Measurements from ENCODE around the gene CRYGN. TPM values are rescaled to one million over a fixed set of nuclear protein-coding genes. Genes with fewer than 3 reads are reported as not detected.

CRYGN gene
- total RNA-seq, 1 donor from 2014 or later = not detected

GRCh38 chr7:151391358-151391730, 48.6 kb downstream of the CRYGN start:
- no peak for DNase-seq (ENCODE audit: low spot score)

GRCh38 chr7:151390598-151391357, 49.2 kb downstream of the CRYGN start:
- no peak for DNase-seq (ENCODE audit: low spot score)

GRCh38 chr7:151389768-151390597, 50.0 kb downstream of the CRYGN start:
- DNase-seq (ENCODE audit: low spot score) = no peak

- DNase-seq (ENCODE audit: low spot score) = no peak
Observed at GRCh38 chr7:151389096-151389767, 50.7 kb downstream of the CRYGN start.

DNA sequence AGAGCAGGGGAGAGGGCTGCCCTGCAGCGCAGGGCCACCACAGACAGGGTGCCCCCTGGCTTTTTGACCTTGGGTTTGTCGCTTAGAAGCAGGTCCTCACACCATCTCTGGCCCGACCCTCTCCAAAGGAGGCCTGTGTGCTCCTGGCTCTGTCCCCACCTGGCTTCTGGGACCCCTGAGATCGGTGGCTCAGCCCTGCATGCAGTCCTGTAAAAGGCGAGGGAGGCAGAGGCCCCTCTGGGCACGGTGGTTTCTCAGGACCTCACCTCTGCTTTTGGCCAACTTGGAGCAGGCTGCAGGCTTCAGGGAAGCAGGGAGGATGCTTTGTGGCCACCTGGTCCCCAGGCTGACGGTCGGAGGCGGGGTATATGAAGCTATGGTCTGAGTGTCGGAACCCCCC, 51.5 kb downstream of the CRYGN start:
- DNase-seq (ENCODE audit: low spot score) = no peak

- DNase-seq (ENCODE audit: low spot score) = no peak
Observed at GRCh38 chr7:151388007-151388297, 52.0 kb downstream of the CRYGN start.

GRCh38 chr7:151387161-151388006, 52.6 kb downstream of the CRYGN start:
- no peak for DNase-seq (ENCODE audit: low spot score)

- DNase-seq (ENCODE audit: low spot score) = no peak
Observed at GRCh38 chr7:151386301-151387160, 53.4 kb downstream of the CRYGN start.

DNA sequence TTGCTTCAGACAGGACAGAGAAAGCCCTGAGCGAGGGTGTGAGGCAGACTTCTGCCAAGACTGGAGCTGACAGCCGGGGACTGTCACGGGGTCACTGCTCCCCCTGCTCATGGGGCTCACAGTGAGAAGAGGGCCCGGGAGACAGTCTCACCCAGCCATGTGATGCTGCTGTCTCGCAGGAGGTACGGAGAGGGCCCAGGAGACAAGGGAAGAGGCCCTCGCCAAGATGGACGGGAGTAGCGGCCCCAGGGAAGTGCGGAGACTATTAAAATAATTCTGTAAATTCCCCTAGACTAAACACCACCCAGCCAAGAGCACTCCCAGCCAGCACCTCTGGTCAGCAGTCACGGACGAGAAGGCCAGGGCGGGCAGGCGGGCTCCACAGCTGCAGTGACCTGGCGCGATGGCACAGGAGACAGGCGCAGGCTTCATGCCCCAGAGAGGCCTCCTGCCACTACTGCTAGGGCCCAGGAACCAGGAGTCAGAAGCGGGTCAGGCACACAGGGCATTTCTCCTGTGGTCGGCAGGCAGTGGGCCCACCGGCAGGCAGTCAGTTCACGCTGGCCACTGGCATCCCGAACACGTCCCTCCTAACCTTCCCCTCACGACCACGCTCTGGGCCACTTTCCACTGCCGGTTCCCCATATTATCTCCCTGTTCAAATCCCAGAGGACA, 54.2 kb downstream of the CRYGN start:
- no peak for DNase-seq (ENCODE audit: low spot score)

DNA sequence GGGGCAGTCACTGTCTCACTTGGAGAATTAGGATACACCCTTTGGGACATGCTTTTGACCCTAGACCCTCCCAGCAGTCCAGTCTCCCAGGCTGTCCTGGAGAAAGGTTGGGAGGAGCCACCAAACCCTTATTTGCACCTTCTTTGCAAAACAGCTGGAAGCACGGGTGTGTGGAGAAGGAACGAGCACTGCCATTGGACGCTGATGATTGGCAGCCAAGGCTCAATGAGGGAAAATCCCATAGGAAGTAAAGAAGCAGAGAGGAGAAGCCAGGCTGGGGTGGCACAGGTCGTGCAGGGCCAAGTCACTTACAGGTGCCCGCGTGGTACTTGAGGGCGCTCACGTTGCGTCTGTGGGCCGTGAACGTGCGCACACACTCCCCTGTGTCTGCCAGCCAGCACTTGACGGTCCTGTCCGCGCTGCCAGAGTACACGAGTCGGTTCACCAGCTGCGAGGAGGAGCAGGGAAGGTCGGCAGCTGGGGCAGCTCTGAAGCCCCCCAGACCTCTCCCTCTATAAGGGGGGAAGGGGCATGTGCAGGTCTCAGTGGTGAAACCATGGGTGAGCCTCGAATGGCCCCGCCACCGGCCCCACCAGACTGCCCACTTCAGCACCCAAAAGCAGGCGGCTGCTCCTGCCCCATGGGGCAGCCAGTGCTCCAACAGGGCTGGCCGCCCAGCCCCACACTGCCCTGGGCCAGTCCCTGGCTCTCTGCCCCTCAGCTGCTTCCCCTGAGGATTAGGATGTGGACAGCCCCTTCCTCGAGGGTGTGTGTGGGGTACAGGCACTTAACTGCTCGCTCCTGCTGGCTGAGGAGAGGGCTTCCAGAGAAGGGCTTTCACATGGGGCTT, 54.9 kb downstream of the CRYGN start:
- DNase-seq (ENCODE audit: low spot score) = no peak

DNA sequence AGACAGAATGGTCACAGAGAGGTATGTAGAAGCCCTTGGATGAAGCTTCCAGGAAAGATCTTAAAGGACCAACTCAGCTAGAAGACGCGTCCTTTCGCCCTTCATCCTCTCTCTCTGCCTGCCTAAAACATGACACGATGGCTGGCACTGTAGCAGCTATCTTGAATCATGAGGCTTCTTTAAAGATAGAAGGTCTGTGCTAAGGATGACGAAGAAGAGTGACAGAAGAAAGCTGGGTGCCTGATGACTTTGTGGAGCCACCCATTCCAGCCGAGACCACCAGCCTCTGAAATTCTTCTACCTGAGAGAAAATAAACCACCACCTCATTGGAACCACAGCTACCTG, 55.6 kb downstream of the CRYGN start:
- DNase-seq (ENCODE audit: low spot score) = no peak

- DNase-seq (ENCODE audit: low spot score) = no peak
Observed at GRCh38 chr7:151383638-151384351, 56.1 kb downstream of the CRYGN start.

GRCh38 chr7:151382079-151382885, 57.7 kb downstream of the CRYGN start:
- DNase-seq (ENCODE audit: low spot score) = no peak

DNA sequence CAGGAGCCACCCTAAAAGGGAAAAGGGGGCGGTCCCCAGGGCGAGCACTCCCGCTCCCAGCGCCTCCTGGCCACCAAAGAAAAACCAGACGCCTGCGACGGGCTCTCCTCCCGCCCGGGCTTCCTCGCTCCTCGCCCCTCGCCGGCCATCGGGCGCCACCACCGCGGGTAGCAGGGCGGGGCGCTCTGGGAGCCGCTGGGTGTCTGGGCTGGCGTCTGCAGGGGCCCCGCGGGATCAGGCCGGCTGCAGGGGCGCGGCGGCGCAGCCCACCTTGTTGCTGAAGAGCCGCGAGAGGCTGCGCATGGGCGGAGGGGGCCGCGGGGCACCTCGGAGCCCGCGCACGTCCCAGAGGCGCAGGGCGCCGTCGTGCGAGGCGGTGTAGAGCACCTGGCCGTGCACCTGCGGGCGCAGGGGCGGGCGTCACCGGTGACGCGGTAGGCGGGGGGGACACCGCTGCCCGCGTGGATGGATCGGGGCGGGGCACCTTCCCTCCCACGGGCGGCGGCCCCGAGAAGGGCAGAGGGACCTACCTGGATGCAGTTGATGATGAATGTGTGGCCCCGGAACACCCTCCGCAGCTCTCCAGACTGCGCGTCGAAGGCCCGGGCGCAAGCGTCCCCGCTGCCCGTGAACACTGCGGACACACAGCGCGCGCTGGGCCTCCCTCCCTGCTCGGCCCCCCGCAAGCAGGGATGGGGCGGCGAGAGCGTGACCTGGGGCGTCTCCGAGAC, 58.4 kb downstream of the CRYGN start:
- no peak for DNase-seq (ENCODE audit: low spot score)

GRCh38 chr7:151381098-151381347, 58.9 kb downstream of the CRYGN start:
- no peak for DNase-seq (ENCODE audit: low spot score)

GRCh38 chr7:151380199-151381097, 59.5 kb downstream of the CRYGN start:
- DNase-seq (ENCODE audit: low spot score) = no peak

Measured in ureter (tissue), 1 donor.